Pons (tissue), 1 donor: Measurements from ENCODE around the gene BARHL1.

Experiments used
- DNase-seq: peaks from one replicate; pipeline ENCODE4 v3.0.0-alpha.2; 2016; ENCODE audit warnings: low spot score

The BARHL1 gene

GRCh38 chr9:132615774-132616173 lies 33.4 kb downstream of the BARHL1 start:
- DNase-seq, result no peak

GRCh38 chr9:132616725-132617124 lies 34.3 kb downstream of the BARHL1 start:
- no peak for DNase-seq

GRCh38 chr9:132622159-132622558 lies 39.8 kb downstream of the BARHL1 start:
- peak; percentile 24 for DNase-seq

GRCh38 chr9:132626285-132626684 lies 43.9 kb downstream of the BARHL1 start:
- no peak for DNase-seq

- peak; percentile 17 for DNase-seq
Observed at GRCh38 chr9:132627106-132627505, 44.7 kb downstream of the BARHL1 start.

GRCh38 chr9:132627594-132627993 lies 45.2 kb downstream of the BARHL1 start:
- no peak for DNase-seq

- no peak for DNase-seq
Observed at GRCh38 chr9:132628746-132629145, 46.3 kb downstream of the BARHL1 start.

GRCh38 chr9:132630116-132630515 lies 47.7 kb downstream of the BARHL1 start:
- DNase-seq, result no peak

GRCh38 chr9:132630811-132631210 lies 48.4 kb downstream of the BARHL1 start:
- DNase-seq, result no peak

GRCh38 chr9:132631280-132631679 lies 48.9 kb downstream of the BARHL1 start:
- no peak for DNase-seq

GRCh38 chr9:132631685-132632084 lies 49.3 kb downstream of the BARHL1 start:
- DNase-seq, result no peak

- no peak for DNase-seq
Observed at GRCh38 chr9:132632413-132633129, 50.2 kb downstream of the BARHL1 start.

GRCh38 chr9:132634327-132634726 lies 51.9 kb downstream of the BARHL1 start:
- no peak for DNase-seq

- DNase-seq, result peak; percentile 12
Observed at GRCh38 chr9:132637351-132637750, 54.9 kb downstream of the BARHL1 start.

GRCh38 chr9:132637801-132638200 lies 55.4 kb downstream of the BARHL1 start:
- no peak for DNase-seq

- no peak for DNase-seq
Observed at GRCh38 chr9:132638240-132638639, 55.8 kb downstream of the BARHL1 start.

GRCh38 chr9:132639322-132639721 lies 56.9 kb downstream of the BARHL1 start:
- no peak for DNase-seq
